HEK293 (cell line): ENCODE measurements around the gene PEAK3.

Experiments
- TF ChIP-seq, protein P1 (sequence below): fragments of 450-650 bp; IDR thresholded peaks from 2 replicates; pipeline ENCODE4 v1.5.1; 2018; ENCODE audit warnings: missing biosample characterization, missing genetic modification characterization
- TF ChIP-seq, protein P2 (sequence below): fragments of 450-650 bp; formaldehyde crosslinking; IDR thresholded peaks from 2 replicates; pipeline ENCODE4 v1.5.1; 2016; ENCODE audit warnings: missing biosample characterization, missing genetic modification characterization

DNA sequence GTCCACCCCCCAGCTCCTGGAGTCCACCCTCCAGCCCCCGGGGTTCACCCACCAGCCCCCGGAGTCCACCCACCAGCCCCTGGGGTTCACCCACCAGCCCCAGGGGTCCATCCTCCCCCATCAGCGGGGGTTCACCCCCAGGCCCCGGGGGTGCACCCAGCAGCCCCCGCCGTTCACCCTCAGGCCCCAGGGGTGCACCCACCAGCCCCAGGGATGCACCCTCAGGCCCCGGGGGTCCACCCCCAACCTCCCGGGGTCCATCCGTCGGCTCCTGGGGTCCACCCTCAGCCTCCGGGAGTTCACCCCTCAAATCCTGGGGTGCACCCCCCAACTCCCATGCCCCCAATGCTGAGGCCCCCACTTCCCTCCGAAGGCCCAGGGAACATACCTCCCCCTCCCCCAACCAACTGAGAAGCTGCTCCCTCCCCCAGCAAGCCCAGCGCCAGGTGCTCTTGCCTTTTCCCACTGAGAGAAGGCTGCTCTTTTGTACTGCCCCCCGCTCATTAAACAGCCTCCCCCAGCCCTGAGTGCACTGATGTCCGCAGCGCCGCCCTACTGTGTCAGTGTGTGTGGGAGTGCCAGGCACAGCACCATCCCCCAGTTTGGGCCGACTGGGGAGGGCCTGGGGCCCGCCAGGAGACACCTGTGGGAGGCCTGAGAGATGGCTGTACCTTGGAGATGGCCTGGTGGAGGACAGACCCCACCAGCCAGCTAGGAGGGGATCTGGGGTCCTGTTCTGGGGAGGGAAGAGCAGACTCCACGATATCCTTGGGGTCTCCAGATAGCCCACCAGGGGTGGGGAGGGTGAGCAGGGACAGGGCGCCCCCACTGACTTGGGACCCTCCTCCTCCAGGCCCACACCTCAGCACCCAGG is 33.6 kb downstream of the PEAK3 start:
- TF ChIP-seq, protein P1, sequence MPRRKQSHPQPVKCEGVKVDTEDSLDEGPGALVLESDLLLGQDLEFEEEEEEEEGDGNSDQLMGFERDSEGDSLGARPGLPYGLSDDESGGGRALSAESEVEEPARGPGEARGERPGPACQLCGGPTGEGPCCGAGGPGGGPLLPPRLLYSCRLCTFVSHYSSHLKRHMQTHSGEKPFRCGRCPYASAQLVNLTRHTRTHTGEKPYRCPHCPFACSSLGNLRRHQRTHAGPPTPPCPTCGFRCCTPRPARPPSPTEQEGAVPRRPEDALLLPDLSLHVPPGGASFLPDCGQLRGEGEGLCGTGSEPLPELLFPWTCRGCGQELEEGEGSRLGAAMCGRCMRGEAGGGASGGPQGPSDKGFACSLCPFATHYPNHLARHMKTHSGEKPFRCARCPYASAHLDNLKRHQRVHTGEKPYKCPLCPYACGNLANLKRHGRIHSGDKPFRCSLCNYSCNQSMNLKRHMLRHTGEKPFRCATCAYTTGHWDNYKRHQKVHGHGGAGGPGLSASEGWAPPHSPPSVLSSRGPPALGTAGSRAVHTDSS (tag by site-specific recombination), result no peak
- TF ChIP-seq, protein P2, sequence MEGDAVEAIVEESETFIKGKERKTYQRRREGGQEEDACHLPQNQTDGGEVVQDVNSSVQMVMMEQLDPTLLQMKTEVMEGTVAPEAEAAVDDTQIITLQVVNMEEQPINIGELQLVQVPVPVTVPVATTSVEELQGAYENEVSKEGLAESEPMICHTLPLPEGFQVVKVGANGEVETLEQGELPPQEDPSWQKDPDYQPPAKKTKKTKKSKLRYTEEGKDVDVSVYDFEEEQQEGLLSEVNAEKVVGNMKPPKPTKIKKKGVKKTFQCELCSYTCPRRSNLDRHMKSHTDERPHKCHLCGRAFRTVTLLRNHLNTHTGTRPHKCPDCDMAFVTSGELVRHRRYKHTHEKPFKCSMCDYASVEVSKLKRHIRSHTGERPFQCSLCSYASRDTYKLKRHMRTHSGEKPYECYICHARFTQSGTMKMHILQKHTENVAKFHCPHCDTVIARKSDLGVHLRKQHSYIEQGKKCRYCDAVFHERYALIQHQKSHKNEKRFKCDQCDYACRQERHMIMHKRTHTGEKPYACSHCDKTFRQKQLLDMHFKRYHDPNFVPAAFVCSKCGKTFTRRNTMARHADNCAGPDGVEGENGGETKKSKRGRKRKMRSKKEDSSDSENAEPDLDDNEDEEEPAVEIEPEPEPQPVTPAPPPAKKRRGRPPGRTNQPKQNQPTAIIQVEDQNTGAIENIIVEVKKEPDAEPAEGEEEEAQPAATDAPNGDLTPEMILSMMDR (tag by site-specific recombination), result no peak
